Measurements from ENCODE around the gene TSPAN3.

The TSPAN3 gene

DNA sequence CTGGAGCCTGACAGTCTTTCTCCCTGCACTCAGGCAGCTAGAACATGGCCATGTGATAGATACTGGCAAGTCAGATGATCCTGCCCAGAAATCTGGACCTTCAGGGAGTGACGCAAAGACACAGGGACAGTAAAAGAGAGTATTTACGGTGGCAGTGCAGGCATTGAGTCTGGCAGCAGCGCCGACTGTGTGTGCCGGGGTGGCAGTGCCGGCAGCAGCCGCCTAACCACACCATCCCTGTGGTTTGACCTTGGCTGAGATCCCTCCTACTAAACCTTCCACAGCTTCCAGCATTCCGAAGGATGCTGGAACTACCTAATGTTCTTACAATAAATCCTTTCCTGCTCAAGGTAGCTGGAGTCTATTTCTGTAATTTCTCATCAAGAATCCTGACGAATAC, 4.6 kb upstream of the TSPAN3 start:
- Histone ChIP-seq H3K36me3 (ENCODE audit: control insufficient read depth, insufficient read depth, low read length) (no peaks in the 10 kb centered on the region), H3K4me1 (ENCODE audit: control insufficient read depth, insufficient read depth, low read length) (no peaks in the 10 kb centered on the region), H3K27me3 (ENCODE audit: control insufficient read depth, insufficient read depth, low read length) (no peaks in the 10 kb centered on the region), H3K4me3 (ENCODE audit: low read length) (no peak overlapping the region), H3K27ac (ENCODE audit: low read depth, low read length) (no peak overlapping the region), H3K9ac (ENCODE audit: low read length) (no peak overlapping the region)

DNA sequence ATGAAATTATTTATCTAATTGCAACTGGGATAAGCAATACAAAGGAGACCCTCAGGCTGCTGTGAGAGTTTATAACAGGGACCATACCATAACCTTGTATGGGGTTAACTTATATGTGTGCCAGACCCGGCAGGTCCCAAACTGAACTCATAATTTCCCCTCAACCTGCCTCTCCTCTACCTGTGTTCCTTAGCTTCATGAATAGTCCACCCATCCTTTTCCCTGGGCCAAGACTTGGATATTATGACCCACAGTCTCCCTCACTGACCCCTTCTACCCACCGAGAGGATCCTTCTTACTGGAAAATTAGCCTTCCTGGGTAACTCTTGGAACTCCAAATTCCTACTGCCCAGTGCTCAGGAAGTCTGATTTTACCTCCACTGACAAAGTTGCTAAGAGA, 3.4 kb upstream of the TSPAN3 start:
- peaks cover 4% of the 10 kb centered on the region for H3K4me1 ChIP-seq (ENCODE audit: control insufficient read depth, insufficient read depth, low read length)
- H3K9ac ChIP-seq (ENCODE audit: low read length) = no peak overlapping the region
- H3K4me3 ChIP-seq (ENCODE audit: low read length) = no peak overlapping the region
- no peaks in the 10 kb centered on the region for H3K27me3 ChIP-seq (ENCODE audit: control insufficient read depth, insufficient read depth, low read length)
- no peak overlapping the region for H3K27ac ChIP-seq (ENCODE audit: low read depth, low read length)
- H3K36me3 ChIP-seq (ENCODE audit: control insufficient read depth, insufficient read depth, low read length) = no peaks in the 10 kb centered on the region

DNA sequence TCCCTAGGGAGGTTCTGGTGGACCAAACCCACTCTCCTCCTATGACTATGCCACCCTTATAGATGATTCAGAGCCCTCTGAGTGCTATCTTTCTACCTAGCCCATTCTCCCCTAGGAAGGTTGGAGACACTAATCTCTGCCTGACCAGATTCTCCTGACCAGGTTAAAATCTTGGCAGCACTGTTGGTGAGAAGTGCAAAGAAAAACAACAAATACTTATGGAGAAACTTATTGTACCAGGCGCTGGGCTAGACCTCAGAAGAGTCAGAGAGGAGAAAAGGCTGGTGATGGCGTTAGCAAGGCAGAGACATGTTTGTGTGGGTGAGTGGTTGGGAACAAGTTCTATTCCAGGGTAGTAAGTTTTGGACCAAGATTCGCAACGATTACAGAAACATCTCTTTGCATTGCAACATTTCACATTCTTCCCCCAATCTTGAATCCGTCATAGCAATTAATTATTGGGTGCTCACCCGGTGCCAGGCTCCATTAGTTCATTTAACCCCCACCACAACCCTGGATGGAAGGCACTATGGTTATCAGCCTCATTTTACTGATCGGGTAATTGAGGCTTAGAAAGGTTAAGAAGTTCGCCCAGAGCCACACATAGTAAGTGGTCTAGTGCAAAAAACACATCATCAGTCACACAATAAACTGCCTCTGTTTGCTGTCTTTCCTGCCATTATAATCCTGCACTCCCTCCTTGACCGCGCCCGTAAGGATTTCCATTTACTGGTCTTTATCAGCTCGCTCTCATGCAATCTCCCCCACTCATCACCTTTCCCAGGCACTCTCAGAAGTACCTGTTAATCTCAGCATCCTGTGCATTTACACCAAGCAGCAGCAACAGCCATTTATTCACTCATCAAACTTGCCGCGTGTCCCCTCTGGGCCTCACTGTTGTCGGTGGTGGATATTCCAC, 655 bp upstream of the TSPAN3 start:
- H3K36me3 ChIP-seq (ENCODE audit: control insufficient read depth, insufficient read depth, low read length) = no peaks in the 10 kb centered on the region
- H3K4me3 ChIP-seq (ENCODE audit: low read length) = no peak overlapping the region
- no peaks in the 10 kb centered on the region for H3K27me3 ChIP-seq (ENCODE audit: control insufficient read depth, insufficient read depth, low read length)
- peak overlapping the region; percentile 59 for H3K27ac ChIP-seq (ENCODE audit: low read depth, low read length)
- no peak overlapping the region for H3K9ac ChIP-seq (ENCODE audit: low read length)
- peaks cover 11% of the 10 kb centered on the region for H3K4me1 ChIP-seq (ENCODE audit: control insufficient read depth, insufficient read depth, low read length)

DNA sequence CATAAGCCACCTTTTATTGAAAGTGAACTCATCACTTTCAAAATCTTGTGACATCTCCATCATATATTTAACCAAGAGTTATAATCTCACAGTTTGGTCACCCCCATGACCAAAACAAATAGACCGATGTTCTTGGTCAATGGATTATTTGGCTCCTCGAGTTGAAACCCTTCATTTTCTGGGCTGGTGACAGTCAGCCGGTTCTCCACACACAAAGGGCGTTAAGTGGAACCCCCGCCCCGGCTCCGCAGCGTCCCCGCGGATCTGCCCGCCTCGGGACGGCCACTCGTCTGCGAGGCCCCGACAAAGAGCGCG, 772 bp downstream of the TSPAN3 start:
- peaks cover 11% of the 10 kb centered on the region for H3K4me1 ChIP-seq (ENCODE audit: control insufficient read depth, insufficient read depth, low read length)
- no peaks in the 10 kb centered on the region for H3K36me3 ChIP-seq (ENCODE audit: control insufficient read depth, insufficient read depth, low read length)

DNA sequence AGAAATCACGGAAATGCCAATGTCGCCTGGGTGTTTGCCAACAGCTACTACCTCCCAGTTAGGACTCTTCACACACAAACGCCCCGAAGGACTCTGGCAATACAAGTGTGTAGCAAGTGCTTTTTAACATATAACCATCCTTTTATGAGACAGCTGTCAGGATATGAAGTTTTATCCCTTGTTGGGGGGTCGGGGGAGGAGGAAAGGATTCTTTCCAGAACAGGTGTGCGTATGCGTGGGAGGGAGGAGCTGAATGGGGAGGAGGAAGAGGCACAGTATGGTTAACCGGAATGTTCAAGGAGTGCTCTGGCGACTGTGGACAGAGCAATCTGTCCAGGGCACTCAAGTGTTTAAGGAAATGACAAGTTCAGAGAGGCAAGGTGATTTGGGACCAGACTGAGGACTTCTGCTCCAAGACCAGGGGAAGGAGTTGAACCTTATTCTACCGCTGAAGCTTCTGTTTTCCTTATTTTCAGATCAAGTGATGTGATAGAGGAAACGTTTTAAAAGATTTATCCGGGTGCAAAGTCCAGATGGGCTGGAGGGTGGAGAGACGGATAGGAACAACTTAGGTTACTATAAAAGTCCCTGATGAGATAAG, 1.3 kb downstream of the TSPAN3 start:
- peak overlapping the region; percentile 93 for H3K27ac ChIP-seq (ENCODE audit: low read depth, low read length)
- H3K36me3 ChIP-seq (ENCODE audit: control insufficient read depth, insufficient read depth, low read length) = no peaks in the 10 kb centered on the region
- no peaks in the 10 kb centered on the region for H3K27me3 ChIP-seq (ENCODE audit: control insufficient read depth, insufficient read depth, low read length)
- H3K9ac ChIP-seq (ENCODE audit: low read length) = peak overlapping the region; percentile 85
- peak overlapping the region; percentile 86 for H3K4me3 ChIP-seq (ENCODE audit: low read length)
- peaks cover 11% of the 10 kb centered on the region for H3K4me1 ChIP-seq (ENCODE audit: control insufficient read depth, insufficient read depth, low read length)

More for the DNA sequence above, 772 bp downstream of the TSPAN3 start:
- H3K27me3 ChIP-seq (ENCODE audit: control insufficient read depth, insufficient read depth, low read length) = no peaks in the 10 kb centered on the region
- peak overlapping the region; percentile 93 for H3K27ac ChIP-seq (ENCODE audit: low read depth, low read length)
- peak overlapping the region; percentile 86 for H3K4me3 ChIP-seq (ENCODE audit: low read length)
- peak overlapping the region; percentile 85 for H3K9ac ChIP-seq (ENCODE audit: low read length)

DNA sequence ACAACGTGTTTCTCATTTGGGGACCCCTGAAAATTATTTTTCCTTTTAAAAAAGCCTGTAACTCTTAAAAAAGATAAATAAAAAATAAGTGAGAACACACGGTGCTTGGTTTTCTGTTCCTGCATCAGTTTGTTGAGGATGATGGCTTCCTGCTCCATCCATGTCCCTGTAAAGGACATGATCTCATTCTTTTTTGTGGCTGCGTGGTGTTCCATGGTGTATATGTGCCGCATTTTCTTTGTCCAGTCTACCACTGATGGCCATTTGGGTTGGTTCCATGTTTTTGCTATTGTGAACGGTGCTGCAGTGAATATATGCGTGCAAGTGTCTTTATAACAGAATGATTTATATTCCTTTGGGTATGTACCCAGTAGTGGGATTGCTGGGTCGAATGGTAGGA, 2.3 kb downstream of the TSPAN3 start:
- Histone ChIP-seq H3K9ac (ENCODE audit: low read length) (no peak overlapping the region), H3K4me3 (ENCODE audit: low read length) (peak overlapping the region; percentile 16), H3K27ac (ENCODE audit: low read depth, low read length) (no peak overlapping the region), H3K27me3 (ENCODE audit: control insufficient read depth, insufficient read depth, low read length) (no peaks in the 10 kb centered on the region), H3K4me1 (ENCODE audit: control insufficient read depth, insufficient read depth, low read length) (peaks cover 11% of the 10 kb centered on the region), H3K36me3 (ENCODE audit: control insufficient read depth, insufficient read depth, low read length) (no peaks in the 10 kb centered on the region)

DNA sequence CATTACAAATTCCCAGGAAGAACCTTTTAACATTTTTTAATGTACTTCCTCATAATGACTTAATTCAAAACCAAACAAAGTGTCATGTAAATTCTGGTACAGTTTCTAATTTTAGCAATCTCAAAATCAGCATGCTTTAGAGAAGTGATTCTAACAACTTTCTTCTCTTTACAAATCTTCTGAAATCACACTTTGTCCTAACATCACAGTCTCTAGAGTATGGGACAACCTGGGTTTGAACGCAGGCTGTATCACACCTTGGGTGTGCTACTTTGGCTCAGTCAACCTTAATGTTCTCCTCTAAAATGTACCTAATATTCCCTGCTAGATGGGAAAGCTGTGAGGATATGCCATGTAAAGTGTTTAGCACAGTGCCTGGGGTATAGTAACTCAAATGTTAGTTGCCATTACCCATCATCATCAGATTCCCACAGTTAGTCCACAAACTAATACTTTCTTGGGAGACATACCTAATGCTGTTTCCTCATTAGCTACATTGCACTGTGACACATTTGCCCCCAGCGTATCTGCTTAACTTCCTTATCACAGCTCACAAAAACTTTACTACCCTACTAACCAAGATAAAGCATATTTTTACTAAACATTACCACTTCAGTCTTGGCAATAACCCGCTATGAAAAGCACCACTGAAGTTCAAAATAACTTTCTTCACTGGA, 3.1 kb downstream of the TSPAN3 start:
- no peaks in the 10 kb centered on the region for H3K36me3 ChIP-seq (ENCODE audit: control insufficient read depth, insufficient read depth, low read length)
- no peak overlapping the region for H3K9ac ChIP-seq (ENCODE audit: low read length)
- H3K4me1 ChIP-seq (ENCODE audit: control insufficient read depth, insufficient read depth, low read length) = peaks cover 11% of the 10 kb centered on the region
- H3K27me3 ChIP-seq (ENCODE audit: control insufficient read depth, insufficient read depth, low read length) = no peaks in the 10 kb centered on the region
- H3K27ac ChIP-seq (ENCODE audit: low read depth, low read length) = no peak overlapping the region
- H3K4me3 ChIP-seq (ENCODE audit: low read length) = peak overlapping the region; percentile 10

DNA sequence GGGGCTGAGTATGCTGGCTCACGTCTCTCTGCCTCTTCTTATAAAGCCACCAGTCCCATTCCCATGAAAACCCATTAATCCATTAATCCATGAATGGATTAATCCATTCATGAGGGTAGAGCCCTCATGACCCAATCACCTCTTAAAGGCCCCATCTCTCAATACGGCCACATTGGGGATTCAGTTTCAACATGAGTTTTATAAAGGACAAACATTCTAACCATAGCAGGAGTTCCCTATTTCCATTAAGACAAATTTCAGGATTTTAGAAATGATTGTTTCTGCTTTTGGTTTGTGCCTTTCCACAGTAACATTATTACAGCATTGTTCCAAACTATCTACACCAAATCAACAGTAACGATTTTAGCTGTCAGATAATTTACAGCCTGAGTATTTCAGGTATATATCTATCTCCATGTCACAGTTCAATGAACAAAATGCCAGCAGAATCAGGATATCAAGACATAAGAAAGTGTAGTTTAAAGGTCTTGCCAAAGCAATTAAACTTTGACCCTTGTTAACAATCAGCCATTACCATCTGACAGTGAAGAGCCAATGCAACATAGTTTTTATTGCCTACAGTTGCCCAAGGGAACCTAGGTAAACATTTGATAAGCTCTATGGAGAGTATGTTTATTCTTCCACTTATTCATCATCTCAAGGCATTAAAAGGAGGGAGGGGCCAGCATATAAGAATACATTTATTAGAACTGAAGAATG, 3.8 kb downstream of the TSPAN3 start:
- peak overlapping the region; percentile 10 for H3K4me3 ChIP-seq (ENCODE audit: low read length)
- peaks cover 11% of the 10 kb centered on the region for H3K4me1 ChIP-seq (ENCODE audit: control insufficient read depth, insufficient read depth, low read length)
- H3K27ac ChIP-seq (ENCODE audit: low read depth, low read length) = no peak overlapping the region
- no peak overlapping the region for H3K9ac ChIP-seq (ENCODE audit: low read length)
- no peaks in the 10 kb centered on the region for H3K36me3 ChIP-seq (ENCODE audit: control insufficient read depth, insufficient read depth, low read length)
- H3K27me3 ChIP-seq (ENCODE audit: control insufficient read depth, insufficient read depth, low read length) = no peaks in the 10 kb centered on the region

DNA sequence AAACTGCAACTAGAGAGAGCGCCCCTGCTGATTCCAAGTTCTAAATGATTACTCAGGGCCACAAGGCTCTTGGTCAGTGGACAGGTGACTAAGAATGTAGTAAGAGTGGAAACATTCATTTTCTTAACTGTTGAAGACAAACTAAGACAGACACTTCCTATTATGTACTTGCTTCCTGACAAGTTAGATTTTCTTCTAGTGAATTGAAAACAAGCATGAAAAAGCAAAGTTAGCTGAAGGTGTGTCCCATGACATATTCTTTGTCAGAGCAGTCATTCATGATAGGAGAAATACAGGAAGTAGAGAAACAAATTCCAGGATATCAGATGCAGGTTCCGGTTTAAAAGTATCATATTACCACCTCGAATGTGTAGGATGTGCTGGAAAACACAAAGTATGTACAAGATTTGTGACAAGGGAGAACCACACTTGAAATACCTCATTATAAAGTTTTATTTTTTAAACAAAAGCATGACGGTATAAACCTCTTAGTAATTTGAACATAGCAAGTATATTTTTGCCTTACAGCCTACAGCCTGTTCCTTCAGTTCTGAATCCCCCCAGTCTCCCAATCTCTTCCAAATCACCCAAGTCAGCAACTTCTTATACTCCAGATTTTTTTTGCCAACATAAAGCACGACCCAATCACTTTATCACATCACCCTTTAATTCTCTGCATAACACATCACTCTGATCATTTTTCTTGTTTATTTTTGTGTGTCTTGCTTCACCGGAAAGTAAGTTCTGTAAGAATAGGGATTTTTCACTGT, 6.2 kb downstream of the TSPAN3 start:
- no peaks in the 10 kb centered on the region for H3K27me3 ChIP-seq (ENCODE audit: control insufficient read depth, insufficient read depth, low read length)
- H3K27ac ChIP-seq (ENCODE audit: low read depth, low read length) = no peak overlapping the region
- peaks cover 26% of the 10 kb centered on the region for H3K4me1 ChIP-seq (ENCODE audit: control insufficient read depth, insufficient read depth, low read length)
- no peak overlapping the region for H3K4me3 ChIP-seq (ENCODE audit: low read length)
- no peak overlapping the region for H3K9ac ChIP-seq (ENCODE audit: low read length)
- H3K36me3 ChIP-seq (ENCODE audit: control insufficient read depth, insufficient read depth, low read length) = no peaks in the 10 kb centered on the region

DNA sequence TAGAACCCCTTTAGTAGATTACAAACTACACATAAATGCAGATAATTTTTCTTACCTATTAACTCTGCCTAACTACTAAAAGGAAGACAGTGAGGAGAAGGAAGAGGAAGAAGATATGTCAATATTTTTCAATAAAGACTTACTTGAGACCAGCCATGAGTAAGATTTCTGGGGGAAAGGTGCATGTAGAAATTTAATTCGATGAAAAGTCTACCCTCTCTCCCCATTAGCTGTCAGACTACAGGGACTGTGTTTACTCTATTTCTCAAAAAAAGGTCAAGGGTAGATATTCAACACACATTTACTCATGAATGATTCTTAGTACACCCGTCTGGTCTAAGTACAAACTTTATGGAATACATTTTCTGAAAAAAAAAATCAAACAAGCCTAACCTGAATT, 6.8 kb downstream of the TSPAN3 start:
- Histone ChIP-seq H3K9ac (ENCODE audit: low read length) (no peak overlapping the region), H3K4me3 (ENCODE audit: low read length) (no peak overlapping the region), H3K27me3 (ENCODE audit: control insufficient read depth, insufficient read depth, low read length) (no peaks in the 10 kb centered on the region), H3K27ac (ENCODE audit: low read depth, low read length) (no peak overlapping the region), H3K36me3 (ENCODE audit: control insufficient read depth, insufficient read depth, low read length) (no peaks in the 10 kb centered on the region), H3K4me1 (ENCODE audit: control insufficient read depth, insufficient read depth, low read length) (peaks cover 23% of the 10 kb centered on the region)

DNA sequence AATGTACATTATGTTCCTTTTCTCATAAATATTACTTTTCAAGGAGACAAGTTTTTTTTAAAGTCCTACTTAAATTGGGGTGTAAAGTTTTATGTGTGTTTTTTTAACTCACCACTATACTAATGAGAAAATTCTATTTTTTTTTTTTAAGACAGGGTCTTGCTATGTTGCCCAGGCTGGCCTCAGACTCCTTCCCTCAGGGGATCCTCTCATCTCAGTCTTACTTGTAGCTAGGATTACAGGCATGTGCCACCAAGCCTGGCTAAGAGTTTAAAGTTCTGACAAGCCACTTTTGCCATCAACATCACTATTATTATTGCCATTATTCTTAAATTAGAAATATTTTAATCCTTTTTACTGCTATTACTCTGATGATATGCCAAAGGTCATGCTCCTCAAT, 7.7 kb downstream of the TSPAN3 start:
- H3K4me1 ChIP-seq (ENCODE audit: control insufficient read depth, insufficient read depth, low read length) = peaks cover 26% of the 10 kb centered on the region
- no peaks in the 10 kb centered on the region for H3K27me3 ChIP-seq (ENCODE audit: control insufficient read depth, insufficient read depth, low read length)
- no peak overlapping the region for H3K27ac ChIP-seq (ENCODE audit: low read depth, low read length)
- H3K9ac ChIP-seq (ENCODE audit: low read length) = no peak overlapping the region
- no peak overlapping the region for H3K4me3 ChIP-seq (ENCODE audit: low read length)
- H3K36me3 ChIP-seq (ENCODE audit: control insufficient read depth, insufficient read depth, low read length) = no peaks in the 10 kb centered on the region
